Mesothelial cell of epicardium (in vitro differentiated cells): ENCODE measurements around the gene CA5A. TPM values are rescaled to one million over a fixed set of nuclear protein-coding genes. Genes with fewer than 3 reads are reported as not detected.
"Not testable (repeated sequence)": the region's sequence is repeated elsewhere in the genome, so short reads cannot be mapped to it uniquely, and the experiment has no call there.

Source experiments
- DNase-seq, 2 experiments: peaks; one replicate each; pipeline ENCODE4 v3.0.0; 2021; ENCODE audit warnings: low spot score in 2 of 2; ENCODE audit not compliant: unreplicated experiment in 2 of 2
- H3K27ac Mint-ChIP-seq: 2 replicates; pipeline ENCODE4 v1.8.0; 2021; ENCODE audit warnings: mixed read lengths
- H3K27me3 Mint-ChIP-seq: 2 replicates; pipeline ENCODE4 v1.8.0; 2021; ENCODE audit warnings: low read depth, mixed read lengths
- H3K36me3 Mint-ChIP-seq: 2 replicates; pipeline ENCODE4 v1.8.0; 2021; ENCODE audit warnings: mixed read lengths
- H3K4me1 Mint-ChIP-seq: 2 replicates; pipeline ENCODE4 v1.8.0; 2021; ENCODE audit warnings: mixed read lengths
- H3K4me3 Mint-ChIP-seq: 2 replicates; pipeline ENCODE4 v1.8.0; 2021; ENCODE audit warnings: mild to moderate bottlenecking, moderate library complexity, mixed read lengths
- H3K9me3 Mint-ChIP-seq: 2 replicates; pipeline ENCODE4 v1.8.0; 2021; ENCODE audit warnings: mixed read lengths
- total RNA-seq: library from RNA; stranded (reverse); gene quantifications from 3 replicates; pipeline ENCODE4 v1.2.1, GENCODE V29; 2021
- TF ChIP-seq, protein P1 (sequence below): fragments of 200-600 bp; sonication (generic); IDR thresholded peaks from one replicate; pipeline ENCODE4 v1.5.0; 2021; ENCODE audit warnings: antibody characterized with exemption; ENCODE audit not compliant: unreplicated experiment

The CA5A gene
- not detected in 3 replicates for total RNA-seq

DNA sequence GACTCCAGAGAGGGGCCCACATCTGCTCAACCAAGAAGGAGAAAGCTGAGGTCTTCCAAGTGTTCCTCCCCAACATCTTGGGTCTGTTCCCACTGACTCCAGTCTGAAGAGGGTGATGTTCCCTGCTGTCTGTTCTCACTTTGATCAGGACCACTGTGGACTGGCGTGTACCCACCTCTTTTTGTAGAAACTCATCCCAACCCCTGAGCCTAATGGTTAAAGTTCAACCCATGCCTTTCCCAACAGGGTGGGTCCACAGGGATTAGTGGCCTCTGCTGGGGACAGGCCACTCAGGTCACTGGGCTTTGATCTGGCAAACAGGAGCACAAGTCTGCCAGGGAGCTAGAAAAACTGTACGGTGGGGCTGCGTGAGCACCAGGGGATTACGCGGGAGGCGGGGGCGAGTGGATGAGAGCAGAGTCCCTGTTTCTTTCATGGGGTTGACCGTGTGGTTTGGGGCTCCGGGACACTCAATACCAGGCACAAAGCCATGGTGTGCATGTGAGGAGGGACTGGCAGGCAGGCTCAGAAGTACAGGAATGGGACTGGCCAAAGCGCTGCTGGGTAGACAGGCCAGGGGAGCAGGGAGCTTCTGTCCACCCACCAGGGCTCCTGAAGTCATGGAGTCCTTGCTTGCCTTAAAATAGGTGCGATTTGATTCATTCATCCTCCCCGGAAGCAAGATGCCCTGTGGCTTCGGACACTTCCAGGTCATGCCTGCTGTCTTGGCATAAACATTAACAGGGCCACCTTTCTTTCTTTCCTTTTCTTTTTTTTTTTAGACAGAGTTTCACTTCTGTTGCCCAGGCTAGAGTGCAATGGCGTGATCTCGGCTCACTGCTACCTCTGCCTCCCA is at the start of gene CA5A:
TSS of gene CA5A (minus strand) at position 155 of the 856 bp plus-strand sequence. CDS start at position 76, 79 bp downstream.
- TF ChIP-seq, protein P1, sequence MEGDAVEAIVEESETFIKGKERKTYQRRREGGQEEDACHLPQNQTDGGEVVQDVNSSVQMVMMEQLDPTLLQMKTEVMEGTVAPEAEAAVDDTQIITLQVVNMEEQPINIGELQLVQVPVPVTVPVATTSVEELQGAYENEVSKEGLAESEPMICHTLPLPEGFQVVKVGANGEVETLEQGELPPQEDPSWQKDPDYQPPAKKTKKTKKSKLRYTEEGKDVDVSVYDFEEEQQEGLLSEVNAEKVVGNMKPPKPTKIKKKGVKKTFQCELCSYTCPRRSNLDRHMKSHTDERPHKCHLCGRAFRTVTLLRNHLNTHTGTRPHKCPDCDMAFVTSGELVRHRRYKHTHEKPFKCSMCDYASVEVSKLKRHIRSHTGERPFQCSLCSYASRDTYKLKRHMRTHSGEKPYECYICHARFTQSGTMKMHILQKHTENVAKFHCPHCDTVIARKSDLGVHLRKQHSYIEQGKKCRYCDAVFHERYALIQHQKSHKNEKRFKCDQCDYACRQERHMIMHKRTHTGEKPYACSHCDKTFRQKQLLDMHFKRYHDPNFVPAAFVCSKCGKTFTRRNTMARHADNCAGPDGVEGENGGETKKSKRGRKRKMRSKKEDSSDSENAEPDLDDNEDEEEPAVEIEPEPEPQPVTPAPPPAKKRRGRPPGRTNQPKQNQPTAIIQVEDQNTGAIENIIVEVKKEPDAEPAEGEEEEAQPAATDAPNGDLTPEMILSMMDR: no peak
- Mint-ChIP-seq H3K9me3 (peaks cover 10% of the 10 kb centered on the region), H3K27ac (no peak within 1 kb of the TSS), H3K36me3 (no peaks in the 10 kb centered on the region), H3K27me3 (no peaks in the 10 kb centered on the region), H3K4me3 (no peak within 1 kb of the TSS), H3K4me1 (no peaks in the 10 kb centered on the region)
- no peak for DNase-seq

DNA sequence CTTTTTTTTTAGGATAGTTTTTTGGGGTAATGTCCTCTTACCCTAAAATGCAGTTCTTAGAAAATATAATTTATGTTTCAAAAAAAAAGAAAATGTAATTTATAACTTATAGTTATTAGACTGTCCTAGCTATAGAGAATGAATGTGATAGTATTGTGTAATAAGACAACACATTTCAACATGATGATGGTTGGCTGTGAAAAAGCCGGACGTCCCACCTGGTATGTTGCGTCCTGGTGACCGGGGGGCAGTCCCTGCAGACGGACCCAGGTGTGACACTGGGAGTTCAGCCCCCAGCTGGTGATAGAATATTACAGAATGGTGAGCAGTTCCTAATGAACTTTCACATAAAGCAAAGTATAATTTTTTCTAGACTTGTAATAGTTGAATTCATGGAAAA is 49.2 kb upstream of the CA5A start:
- not testable (repeated sequence) for H3K9me3 Mint-ChIP-seq, H3K4me3 Mint-ChIP-seq, H3K4me1 Mint-ChIP-seq, H3K27me3 Mint-ChIP-seq, H3K27ac Mint-ChIP-seq, DNase-seq
- H3K36me3 Mint-ChIP-seq: peaks cover 26% of the 10 kb centered on the region

GRCh38 chr16:87984632-87985267 is 48.4 kb upstream of the CA5A start:
- Mint-ChIP-seq H3K27ac (peak overlapping the region; percentile 50), H3K4me1 (peaks cover 9% of the 10 kb centered on the region), H3K9me3 (no peaks in the 10 kb centered on the region), H3K27me3 (no peaks in the 10 kb centered on the region), H3K4me3 (no peak overlapping the region), H3K36me3 (peaks cover 23% of the 10 kb centered on the region)
- DNase-seq: no peak
- TF ChIP-seq, protein P1: no peak

DNA sequence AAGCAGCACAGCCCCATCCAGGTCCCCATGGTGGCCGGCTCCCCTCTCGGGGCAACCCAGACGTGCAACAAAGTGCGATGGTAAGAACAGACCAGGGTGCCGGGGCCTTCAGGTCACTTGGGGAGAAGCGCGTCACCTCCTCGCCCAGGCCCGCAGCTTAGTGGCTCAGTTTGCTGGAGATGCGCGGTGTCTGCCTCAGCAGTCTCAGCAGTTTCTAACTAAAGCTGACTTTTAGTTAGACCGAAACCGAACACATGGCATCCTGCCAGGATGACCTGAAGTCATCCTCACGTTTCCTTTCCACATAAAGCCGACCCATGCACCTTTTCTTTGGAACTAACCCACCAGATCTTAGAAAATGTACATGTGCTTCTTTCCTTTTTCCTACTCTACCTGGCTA is 47.9 kb upstream of the CA5A start:
- not testable (repeated sequence) for H3K9me3 Mint-ChIP-seq, H3K4me3 Mint-ChIP-seq

GRCh38 chr16:87983737-87984097 is 47.4 kb upstream of the CA5A start:
- not testable (repeated sequence) for H3K4me1 Mint-ChIP-seq, H3K27ac Mint-ChIP-seq, DNase-seq, H3K9me3 Mint-ChIP-seq, H3K4me3 Mint-ChIP-seq, H3K27me3 Mint-ChIP-seq
- H3K36me3 Mint-ChIP-seq: peaks cover 18% of the 10 kb centered on the region

More for the DNA sequence above, 47.9 kb upstream of the CA5A start:
- H3K36me3 Mint-ChIP-seq: peaks cover 21% of the 10 kb centered on the region
- DNase-seq, H3K4me1 Mint-ChIP-seq, H3K27me3 Mint-ChIP-seq: not testable (repeated sequence)
- peak overlapping the region; percentile 17 for H3K27ac Mint-ChIP-seq

DNA sequence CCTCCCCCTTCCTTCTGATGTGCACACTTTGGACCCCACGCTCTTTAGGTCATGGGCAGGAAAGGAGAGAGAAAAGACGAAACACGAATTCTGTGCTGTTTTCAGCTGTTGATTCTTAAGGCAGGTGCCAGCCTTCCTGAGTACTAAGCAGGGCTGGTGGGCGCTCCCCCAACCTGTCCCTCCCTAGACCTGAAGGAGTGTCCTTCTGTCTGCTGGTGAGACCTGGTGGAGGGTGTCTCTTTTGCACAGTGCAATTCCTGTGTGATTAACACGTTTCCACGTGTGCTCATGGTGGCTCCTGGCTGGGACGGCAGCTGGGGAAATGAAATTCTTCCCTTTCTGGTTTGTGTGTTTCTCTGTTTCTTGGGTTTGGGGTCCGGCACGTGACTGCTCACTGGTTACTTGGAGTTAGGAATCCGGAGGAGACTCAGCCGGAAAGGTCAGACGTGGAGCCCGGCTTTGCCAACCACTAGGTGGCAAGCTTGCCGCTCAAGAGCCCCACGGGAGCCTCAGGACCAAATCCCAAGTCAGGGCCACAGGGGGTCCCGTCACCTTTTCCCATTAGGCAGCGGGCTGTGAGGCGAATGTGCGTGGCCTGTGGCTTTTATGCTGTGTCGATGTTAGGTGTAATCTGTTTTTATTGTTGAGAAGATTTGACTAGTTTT is 46.9 kb upstream of the CA5A start:
- H3K9me3 Mint-ChIP-seq, H3K27ac Mint-ChIP-seq, H3K4me3 Mint-ChIP-seq, H3K4me1 Mint-ChIP-seq, H3K27me3 Mint-ChIP-seq, DNase-seq: not testable (repeated sequence)
- H3K36me3 Mint-ChIP-seq: peaks cover 19% of the 10 kb centered on the region

- H3K27ac Mint-ChIP-seq: no peak overlapping the region
These were observed 46.3 kb upstream of the CA5A start for GRCh38 chr16:87982581-87983041.

GRCh38 chr16:87981376-87981775 is 45.0 kb upstream of the CA5A start:
- not testable (repeated sequence) for H3K27ac Mint-ChIP-seq, H3K27me3 Mint-ChIP-seq, DNase-seq, H3K9me3 Mint-ChIP-seq, H3K4me3 Mint-ChIP-seq
- peaks cover 19% of the 10 kb centered on the region for H3K36me3 Mint-ChIP-seq
- H3K4me1 Mint-ChIP-seq: peaks cover 11% of the 10 kb centered on the region

More at GRCh38 chr16:87982581-87983041, 46.3 kb upstream of the CA5A start:
- DNase-seq: no peak
- Mint-ChIP-seq H3K27me3 (no peaks in the 10 kb centered on the region), H3K4me3 (no peak overlapping the region), H3K36me3 (peaks cover 21% of the 10 kb centered on the region), H3K9me3 (no peaks in the 10 kb centered on the region), H3K4me1 (peaks cover 9% of the 10 kb centered on the region)
- TF ChIP-seq, protein P1: no peak

- not testable (repeated sequence) for H3K27me3 Mint-ChIP-seq, H3K9me3 Mint-ChIP-seq, H3K4me3 Mint-ChIP-seq, DNase-seq, H3K27ac Mint-ChIP-seq
- Mint-ChIP-seq H3K36me3 (peaks cover 15% of the 10 kb centered on the region), H3K4me1 (peaks cover 12% of the 10 kb centered on the region)
These were observed 43.7 kb upstream of the CA5A start for GRCh38 chr16:87979911-87980630.
